HG03565 (cell line): ENCODE measurements around the gene ADD1.

ENCODE experiments used
- ATAC-seq: cut with Tn5 transposase; IDR thresholded peaks from one replicate; pipeline ENCODE4 v1.9.1; 2021; ENCODE audit warnings: mild to moderate bottlenecking, moderate library complexity; ENCODE audit not compliant: unreplicated experiment

Gene ADD1

GRCh38 chr4:2834001-2834921 is 9.4 kb upstream of the ADD1 start:
- no peak for ATAC-seq

- ATAC-seq: no peak
Observed at GRCh38 chr4:2835978-2836377, 7.7 kb upstream of the ADD1 start.

GRCh38 chr4:2836391-2836859 is 7.2 kb upstream of the ADD1 start:
- no peak for ATAC-seq

GRCh38 chr4:2837110-2837903 is 6.3 kb upstream of the ADD1 start:
- no peak for ATAC-seq

- no peak for ATAC-seq
Observed at GRCh38 chr4:2837904-2838496, 5.6 kb upstream of the ADD1 start.

- no peak for ATAC-seq
Observed at GRCh38 chr4:2839060-2839459, 4.6 kb upstream of the ADD1 start.

- no peak for ATAC-seq
Observed at GRCh38 chr4:2842687-2843262, 869 bp upstream of the ADD1 start.

GRCh38 chr4:2843941-2844584 is 419 bp downstream of the ADD1 start:
- no peak for ATAC-seq

- no peak for ATAC-seq
Observed at GRCh38 chr4:2846172-2846571, 2.5 kb downstream of the ADD1 start.

- no peak for ATAC-seq
Observed at GRCh38 chr4:2847302-2847871, 3.7 kb downstream of the ADD1 start.

GRCh38 chr4:2848449-2848848 is 4.8 kb downstream of the ADD1 start:
- no peak for ATAC-seq

GRCh38 chr4:2849267-2850152 is 5.9 kb downstream of the ADD1 start:
- ATAC-seq: no peak

- ATAC-seq: no peak
Observed at GRCh38 chr4:2850966-2851798, 7.5 kb downstream of the ADD1 start.

- ATAC-seq: peak; percentile 49
Observed at GRCh38 chr4:2852481-2852921, 8.9 kb downstream of the ADD1 start.

- ATAC-seq: no peak
Observed at GRCh38 chr4:2855584-2855983, 11.9 kb downstream of the ADD1 start.

- ATAC-seq: no peak
Observed at GRCh38 chr4:2856266-2856665, 12.6 kb downstream of the ADD1 start.

GRCh38 chr4:2857349-2857927 is 13.8 kb downstream of the ADD1 start:
- ATAC-seq: no peak
